Right atrium auricular region (tissue), 2 donors: ENCODE data around the gene GABRG3. TPM values are rescaled to one million over a fixed set of nuclear protein-coding genes. Genes with fewer than 3 reads are reported as not detected.

Experiments
- DNase-seq: peaks from one replicate; pipeline ENCODE4 v3.0.0-alpha.2; 2019; ENCODE audit warnings: low spot score
- H3K27ac ChIP-seq, 2 donors: fragments of 200-600 bp; sonication (generic); 1 replicate in 1 of 2; 2 replicates in 1 of 2; pipeline ENCODE4 v1.5.1; 2016 to 2019
- H3K27me3 ChIP-seq, 2 donors: fragments of 200-600 bp; sonication (generic); one replicate each; pipeline versions ENCODE4 v1.5.1 to v1.6.0; 2017 to 2019
- H3K36me3 ChIP-seq: fragments of 200-600 bp; sonication (generic); one replicate; pipeline ENCODE4 v1.5.1; 2016
- H3K4me1 ChIP-seq, 2 donors: fragments of 200-600 bp; sonication (generic); one replicate each; pipeline versions ENCODE4 v1.5.1 to v1.6.0; 2017 to 2019
- H3K4me3 ChIP-seq, 2 donors: fragments of 200-600 bp; sonication (generic); 1 replicate in 1 of 2; 2 replicates in 1 of 2; pipeline ENCODE4 v1.5.1; 2017 to 2019; ENCODE audit warnings: mild to moderate bottlenecking in 1 of 2, moderate library complexity in 1 of 2
- H3K9me3 ChIP-seq, 2 donors: fragments of 200-600 bp; sonication (generic); one replicate each; pipeline ENCODE4 v1.5.1; 2019
- total RNA-seq, 2 donors: library from RNA; depleted of rRNA; stranded (reverse); fragments of >200 nt; gene quantifications; one replicate each; pipeline ENCODE4 v1.1.0, GENCODE V29; 2016
- TF ChIP-seq, protein P1 (sequence below), 2 donors: fragments of 200-600 bp; sonication (generic); IDR thresholded peaks; one replicate each; pipeline ENCODE4 v1.5.1; 2019; ENCODE audit warnings: antibody characterized with exemption in 2 of 2

Gene GABRG3
- total RNA-seq, 2 donors from 2014 or later: not detected

DNA sequence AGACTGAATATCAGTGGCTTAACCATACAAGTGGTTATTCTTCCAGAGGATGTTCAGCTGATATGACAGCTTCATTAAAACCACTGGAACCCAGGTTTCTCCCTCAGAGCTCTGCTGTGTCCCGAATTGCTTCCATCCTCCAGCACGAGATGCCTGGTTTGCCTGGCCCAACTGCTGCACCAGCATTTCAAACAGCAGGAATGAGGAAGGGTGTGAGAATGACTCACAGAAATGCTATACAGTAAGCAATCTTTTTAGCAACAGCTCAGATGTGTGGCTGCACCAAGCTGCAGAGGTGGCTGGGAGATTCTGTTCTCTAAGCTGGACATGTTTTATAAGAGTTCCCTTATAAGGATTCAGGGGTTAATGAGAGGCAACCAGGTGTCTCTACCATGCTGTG is 271.0 kb downstream of the GABRG3 start:
- Histone ChIP-seq H3K27ac (no peak overlapping the region), H3K9me3 (no peaks in the 10 kb centered on the region), H3K27me3 (no peaks in the 10 kb centered on the region), H3K36me3 (no peaks in the 10 kb centered on the region), H3K4me3 (no peak overlapping the region), H3K4me1 (no peaks in the 10 kb centered on the region)
- TF ChIP-seq, protein P1, sequence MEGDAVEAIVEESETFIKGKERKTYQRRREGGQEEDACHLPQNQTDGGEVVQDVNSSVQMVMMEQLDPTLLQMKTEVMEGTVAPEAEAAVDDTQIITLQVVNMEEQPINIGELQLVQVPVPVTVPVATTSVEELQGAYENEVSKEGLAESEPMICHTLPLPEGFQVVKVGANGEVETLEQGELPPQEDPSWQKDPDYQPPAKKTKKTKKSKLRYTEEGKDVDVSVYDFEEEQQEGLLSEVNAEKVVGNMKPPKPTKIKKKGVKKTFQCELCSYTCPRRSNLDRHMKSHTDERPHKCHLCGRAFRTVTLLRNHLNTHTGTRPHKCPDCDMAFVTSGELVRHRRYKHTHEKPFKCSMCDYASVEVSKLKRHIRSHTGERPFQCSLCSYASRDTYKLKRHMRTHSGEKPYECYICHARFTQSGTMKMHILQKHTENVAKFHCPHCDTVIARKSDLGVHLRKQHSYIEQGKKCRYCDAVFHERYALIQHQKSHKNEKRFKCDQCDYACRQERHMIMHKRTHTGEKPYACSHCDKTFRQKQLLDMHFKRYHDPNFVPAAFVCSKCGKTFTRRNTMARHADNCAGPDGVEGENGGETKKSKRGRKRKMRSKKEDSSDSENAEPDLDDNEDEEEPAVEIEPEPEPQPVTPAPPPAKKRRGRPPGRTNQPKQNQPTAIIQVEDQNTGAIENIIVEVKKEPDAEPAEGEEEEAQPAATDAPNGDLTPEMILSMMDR (IDR thresholded peaks at IDR 0.05): no peak
- DNase-seq: no peak

- H3K4me3 ChIP-seq: no peak overlapping the region
- H3K4me1 ChIP-seq: no peaks in the 10 kb centered on the region
- H3K9me3 ChIP-seq: no peaks in the 10 kb centered on the region
- DNase-seq: no peak
- H3K27me3 ChIP-seq: no peaks in the 10 kb centered on the region
- H3K27ac ChIP-seq: no peak overlapping the region
- H3K36me3 ChIP-seq: no peaks in the 10 kb centered on the region
- TF ChIP-seq, protein P1 (IDR thresholded peaks at IDR 0.05): no peak
Observed at GRCh38 chr15:27244047-27244446, 273.1 kb downstream of the GABRG3 start.

DNA sequence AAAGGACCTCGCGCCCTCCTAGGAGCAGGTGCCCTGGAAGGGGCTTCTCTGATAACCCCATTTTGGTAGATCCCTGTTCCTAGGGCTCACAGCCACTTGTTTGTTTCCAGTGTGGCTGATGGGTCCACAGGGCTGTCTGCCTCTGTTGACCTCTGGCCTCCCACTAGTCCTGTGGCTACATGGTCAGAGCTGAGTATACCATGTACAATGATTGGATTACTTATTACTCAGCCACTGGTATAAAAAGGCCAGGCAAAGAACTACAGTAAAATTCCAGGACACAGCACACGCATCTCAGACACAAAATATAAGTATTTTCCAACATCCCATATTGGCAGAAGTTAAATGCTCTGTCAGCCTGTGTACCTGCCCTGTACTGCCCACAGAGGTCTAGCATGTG is 277.3 kb downstream of the GABRG3 start:
- Histone ChIP-seq H3K36me3 (no peaks in the 10 kb centered on the region), H3K27ac (no peak overlapping the region), H3K4me1 (no peaks in the 10 kb centered on the region), H3K27me3 (no peaks in the 10 kb centered on the region), H3K4me3 (no peak overlapping the region), H3K9me3 (no peaks in the 10 kb centered on the region)
- TF ChIP-seq, protein P1 (IDR thresholded peaks at IDR 0.05): no peak
- no peak for DNase-seq

DNA sequence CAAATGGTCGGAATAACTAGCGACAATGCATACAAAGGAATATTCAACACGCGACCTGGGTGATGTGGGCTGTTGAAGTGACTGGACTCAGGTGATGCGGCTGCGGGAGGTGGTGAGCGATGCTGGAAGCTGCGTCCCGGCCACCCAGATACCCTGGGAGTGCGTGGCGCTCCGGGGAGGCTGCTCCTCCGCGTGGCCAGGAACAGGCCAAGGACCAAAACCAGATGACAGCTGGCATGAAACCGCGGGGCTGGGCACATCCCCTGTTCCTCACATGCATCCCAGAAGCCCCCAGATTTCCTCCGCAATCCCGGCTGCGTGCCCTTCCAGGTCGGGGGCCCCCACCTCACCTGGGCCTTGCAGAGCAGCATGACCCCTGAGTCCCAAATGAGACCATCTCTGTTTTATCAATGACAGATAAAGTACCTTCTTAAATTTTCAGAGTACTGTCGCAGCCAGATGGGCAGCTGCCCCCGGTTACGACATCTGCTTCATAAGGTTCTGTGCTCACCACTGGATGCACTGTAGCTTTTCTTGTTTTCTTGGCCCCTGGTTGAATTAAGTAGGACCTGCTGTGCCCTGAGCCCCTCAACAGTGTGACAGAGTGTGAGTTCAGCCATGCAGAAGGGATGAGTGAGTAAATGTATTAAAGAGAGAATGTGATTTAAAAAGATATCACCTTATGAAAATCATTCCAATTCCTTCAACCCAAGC is 278.2 kb downstream of the GABRG3 start:
- Histone ChIP-seq H3K4me1 (no peaks in the 10 kb centered on the region), H3K9me3 (no peaks in the 10 kb centered on the region), H3K4me3 (no peak overlapping the region), H3K27me3 (no peaks in the 10 kb centered on the region), H3K27ac (no peak overlapping the region), H3K36me3 (no peaks in the 10 kb centered on the region)
- no peak for DNase-seq
- TF ChIP-seq, protein P1 (IDR thresholded peaks at IDR 0.05): no peak

DNA sequence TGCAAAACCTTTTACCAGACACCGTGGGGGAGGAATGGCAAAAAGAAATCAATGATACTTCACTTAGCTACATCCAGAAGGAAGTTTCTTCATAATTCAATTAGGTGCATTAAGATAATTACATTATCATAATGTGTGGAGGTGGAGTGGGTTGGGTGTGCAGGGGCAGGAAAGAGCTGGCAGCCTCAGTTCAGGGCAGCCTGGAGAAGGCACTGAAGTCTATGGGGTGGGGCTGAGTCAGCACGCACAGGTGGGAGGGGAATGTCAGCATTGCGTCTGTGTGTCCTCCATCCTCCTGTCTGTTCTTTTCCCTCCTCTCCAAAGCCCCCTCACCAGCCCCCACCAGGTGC is 278.8 kb downstream of the GABRG3 start:
- H3K36me3 ChIP-seq: no peaks in the 10 kb centered on the region
- H3K27me3 ChIP-seq: no peaks in the 10 kb centered on the region
- no peaks in the 10 kb centered on the region for H3K4me1 ChIP-seq
- TF ChIP-seq, protein P1 (IDR thresholded peaks at IDR 0.05): no peak
- no peak overlapping the region for H3K4me3 ChIP-seq
- no peak for DNase-seq
- H3K27ac ChIP-seq: no peak overlapping the region
- H3K9me3 ChIP-seq: no peaks in the 10 kb centered on the region

GRCh38 chr15:27250223-27250622 is 279.2 kb downstream of the GABRG3 start:
- H3K27me3 ChIP-seq: no peaks in the 10 kb centered on the region
- H3K36me3 ChIP-seq: no peaks in the 10 kb centered on the region
- no peaks in the 10 kb centered on the region for H3K9me3 ChIP-seq
- DNase-seq: no peak
- no peaks in the 10 kb centered on the region for H3K4me1 ChIP-seq
- no peak overlapping the region for H3K4me3 ChIP-seq
- TF ChIP-seq, protein P1 (IDR thresholded peaks at IDR 0.05): no peak
- no peak overlapping the region for H3K27ac ChIP-seq
